NCI-H510A treated with DMSO at 0.1 percent for 48 hours (cell line): ENCODE data around the gene EXOC6B.

Source experiments
- DNase-seq: peaks from one replicate; lab custom pipeline; 2025; lab: John Stamatoyannopoulos, UW

EXOC6B gene

GRCh38 chr2:72132981-72133720 lies 692.7 kb downstream of the EXOC6B start:
- no peak for DNase-seq

- no peak for DNase-seq
Measured at GRCh38 chr2:72131916-72132841, 693.7 kb downstream of the EXOC6B start.

DNA sequence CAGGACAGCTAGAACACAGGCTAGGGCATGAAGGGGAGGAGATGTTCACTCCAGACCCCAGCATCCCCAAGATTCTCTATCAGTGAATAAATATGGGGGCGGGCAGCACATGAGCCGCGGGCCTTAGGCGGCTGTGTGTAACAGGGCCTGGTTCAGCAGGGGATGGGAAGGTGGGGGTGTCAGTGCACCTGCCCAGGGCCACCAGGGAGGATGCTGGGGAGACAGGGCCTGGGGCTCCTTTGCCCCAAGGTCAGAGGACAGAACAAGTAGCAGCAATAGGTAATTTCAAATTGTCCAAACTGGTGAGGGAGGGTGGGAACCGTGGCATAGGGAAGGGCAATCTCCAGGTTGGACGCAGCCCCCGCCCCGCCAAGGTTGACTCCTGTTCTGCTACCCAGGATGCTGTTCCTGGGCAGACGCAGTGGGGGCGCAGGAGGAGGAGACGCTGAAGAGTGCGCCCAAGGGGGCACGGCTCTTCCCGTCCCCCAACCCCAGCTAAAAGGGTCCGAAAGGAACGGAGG lies 694.4 kb downstream of the EXOC6B start:
- DNase-seq = no peak

GRCh38 chr2:72130659-72131360 lies 695.0 kb downstream of the EXOC6B start:
- no peak for DNase-seq

DNA sequence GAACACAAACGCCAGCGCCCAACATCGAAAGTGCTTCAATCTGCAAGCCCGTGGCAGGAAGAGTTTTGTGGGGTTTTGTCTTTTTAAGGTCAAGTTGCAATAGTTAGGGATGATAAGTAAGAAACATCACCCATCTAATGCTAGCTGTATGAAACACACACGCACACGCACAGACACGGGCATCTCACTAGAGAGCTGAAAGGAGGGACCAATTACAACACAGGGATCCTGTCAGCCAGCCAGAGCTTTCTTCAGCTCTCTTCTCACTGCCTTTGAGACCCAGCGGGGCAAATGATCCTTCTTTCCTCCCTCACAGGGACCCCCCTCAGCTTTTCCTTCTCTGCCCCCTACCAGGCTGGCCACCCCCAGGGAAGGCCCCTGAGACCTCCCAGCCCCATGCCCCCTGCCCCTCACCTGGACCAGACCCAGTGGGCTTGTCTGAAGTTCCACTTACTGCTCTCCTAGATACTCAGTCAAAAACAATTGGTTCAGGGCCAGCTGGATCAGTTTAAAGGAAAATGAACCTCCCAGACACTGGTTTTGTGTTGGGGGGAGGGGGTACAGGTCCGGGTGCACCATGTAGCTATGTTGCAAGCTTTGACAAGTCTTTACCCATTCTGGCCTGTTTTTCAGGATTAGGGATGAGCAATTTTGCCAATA lies 696.0 kb downstream of the EXOC6B start:
- no peak for DNase-seq

- no peak for DNase-seq
Measured at GRCh38 chr2:72128843-72129227, 697.0 kb downstream of the EXOC6B start.

DNA sequence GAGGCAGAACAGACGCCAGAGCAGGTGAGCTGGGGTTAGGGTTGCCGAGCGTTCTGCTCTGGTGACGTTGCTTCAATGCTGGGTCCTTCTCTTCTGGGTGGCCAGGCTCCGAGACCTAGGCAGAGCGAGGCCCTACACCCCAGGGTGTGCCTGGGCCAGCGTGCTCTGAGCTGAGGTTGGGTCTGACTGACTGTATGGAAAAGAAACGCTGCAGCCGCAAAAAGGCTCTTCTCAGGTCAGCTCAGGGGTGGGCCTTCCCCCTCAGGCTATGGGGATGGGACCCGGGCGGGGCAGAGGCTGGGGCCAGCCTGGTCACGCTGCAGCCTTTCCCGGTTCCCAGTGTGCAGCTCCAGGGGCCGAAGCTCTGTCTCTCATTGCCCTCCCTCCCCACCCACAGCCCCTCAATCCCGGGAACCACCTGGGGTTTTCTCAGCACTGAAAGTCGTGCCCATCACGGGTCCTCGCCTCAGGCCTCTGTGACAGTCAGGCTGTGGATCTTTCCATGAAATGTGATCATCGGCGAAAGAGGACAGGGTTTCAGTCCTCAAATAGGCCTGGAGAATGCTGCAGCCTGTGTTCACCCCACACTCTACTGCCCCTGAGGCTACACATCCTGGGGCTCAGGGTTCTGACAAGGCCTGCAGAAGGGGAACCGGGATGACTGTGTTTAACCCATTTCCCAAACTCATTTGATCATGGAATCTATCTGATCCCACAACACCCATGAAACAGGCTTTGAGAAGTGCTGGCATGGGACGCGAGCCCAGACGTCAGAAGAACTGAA lies 697.6 kb downstream of the EXOC6B start:
- DNase-seq = no peak

DNA sequence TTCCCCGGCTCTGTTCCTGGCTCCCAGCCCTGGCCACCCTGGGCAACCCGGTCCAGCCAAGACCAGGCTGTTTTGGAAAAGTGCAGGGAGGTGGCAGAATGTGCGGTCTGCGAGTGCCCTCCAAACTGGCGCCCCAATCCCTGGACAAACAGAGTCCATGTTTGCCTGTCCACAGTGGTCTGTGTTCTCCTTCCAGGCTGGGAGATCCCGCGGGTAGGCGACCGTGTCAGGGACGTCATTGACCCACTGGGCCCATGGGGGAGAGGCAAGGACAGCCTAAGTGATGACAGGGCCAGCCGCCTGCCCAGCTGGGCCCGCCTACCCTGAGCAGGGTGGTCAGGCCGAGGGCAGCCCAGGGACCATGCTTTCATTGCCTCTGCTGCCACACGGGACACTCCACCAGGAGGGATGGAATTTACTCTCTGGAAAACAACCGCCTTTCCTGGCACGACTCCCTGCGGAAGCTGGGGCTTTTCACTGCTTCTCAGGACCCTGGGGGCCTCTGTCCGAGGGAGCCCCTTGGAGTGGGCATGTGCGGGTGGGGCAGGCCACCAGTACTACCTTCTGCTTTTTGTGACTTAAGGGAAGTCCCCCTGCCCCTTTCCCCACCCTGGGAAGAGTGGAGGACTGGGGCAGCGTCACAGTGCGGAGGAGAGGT lies 698.3 kb downstream of the EXOC6B start:
- no peak for DNase-seq

- DNase-seq = no peak
Measured at GRCh38 chr2:72126186-72127100, 699.4 kb downstream of the EXOC6B start.
